GM13977 (cell line): ENCODE measurements around the gene CD27.

ENCODE experiments used
- DNase-seq: peaks from one replicate; pipeline ENCODE4 v3.0.0; 2012; ENCODE audit warnings: low spot score
- in situ Hi-C: fragments of 300-500 bp; cut with MboI; formaldehyde crosslinking; loops from one replicate; pipeline ENCODE4 v1.12.0; 2022; ENCODE audit warnings: low sequenced_read_pairs, low pct_unique_long_range_greater_than_20kb, mixed read lengths, inconsistent platforms; ENCODE audit not compliant: unreplicated experiment
- TF ChIP-seq, protein P1 (sequence below): IDR thresholded peaks from 2 replicates; pipeline ENCODE4 v1.5.1; 2012; ENCODE audit warnings: mild to moderate bottlenecking, control low read depth; ENCODE audit not compliant: insufficient read depth; ENCODE audit errors: extremely low read depth, missing control alignments

CD27 gene

DNA sequence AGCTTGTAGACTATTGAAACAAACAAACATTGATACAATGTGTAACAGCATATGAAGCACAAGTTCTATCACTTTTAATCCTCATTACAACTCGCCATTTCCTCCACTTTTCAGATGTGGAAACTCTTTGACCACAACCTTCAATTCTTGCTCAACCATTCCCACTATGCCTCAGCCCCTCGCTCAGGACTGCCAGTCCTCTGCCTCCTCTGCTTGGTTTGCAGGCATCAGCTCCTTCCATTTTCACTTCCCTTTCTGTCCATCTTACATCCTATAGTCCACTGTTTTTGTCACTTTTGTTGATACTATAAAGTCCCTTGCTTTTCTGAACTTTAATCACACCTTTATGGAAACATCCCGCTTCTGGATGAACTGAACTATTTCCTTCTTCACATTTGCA, 28.2 kb upstream of the CD27 start:
- in situ Hi-C loops: no loop called here
- TF ChIP-seq, protein P1, sequence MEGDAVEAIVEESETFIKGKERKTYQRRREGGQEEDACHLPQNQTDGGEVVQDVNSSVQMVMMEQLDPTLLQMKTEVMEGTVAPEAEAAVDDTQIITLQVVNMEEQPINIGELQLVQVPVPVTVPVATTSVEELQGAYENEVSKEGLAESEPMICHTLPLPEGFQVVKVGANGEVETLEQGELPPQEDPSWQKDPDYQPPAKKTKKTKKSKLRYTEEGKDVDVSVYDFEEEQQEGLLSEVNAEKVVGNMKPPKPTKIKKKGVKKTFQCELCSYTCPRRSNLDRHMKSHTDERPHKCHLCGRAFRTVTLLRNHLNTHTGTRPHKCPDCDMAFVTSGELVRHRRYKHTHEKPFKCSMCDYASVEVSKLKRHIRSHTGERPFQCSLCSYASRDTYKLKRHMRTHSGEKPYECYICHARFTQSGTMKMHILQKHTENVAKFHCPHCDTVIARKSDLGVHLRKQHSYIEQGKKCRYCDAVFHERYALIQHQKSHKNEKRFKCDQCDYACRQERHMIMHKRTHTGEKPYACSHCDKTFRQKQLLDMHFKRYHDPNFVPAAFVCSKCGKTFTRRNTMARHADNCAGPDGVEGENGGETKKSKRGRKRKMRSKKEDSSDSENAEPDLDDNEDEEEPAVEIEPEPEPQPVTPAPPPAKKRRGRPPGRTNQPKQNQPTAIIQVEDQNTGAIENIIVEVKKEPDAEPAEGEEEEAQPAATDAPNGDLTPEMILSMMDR: no peak
- no peak for DNase-seq

GRCh38 chr12:6418796-6419195, 26.0 kb upstream of the CD27 start:
- DNase-seq: no peak
- TF ChIP-seq, protein P1: no peak
- in situ Hi-C loops: no loop called here

GRCh38 chr12:6420364-6420763, 24.4 kb upstream of the CD27 start:
- no peak for DNase-seq
- TF ChIP-seq, protein P1: no peak
- in situ Hi-C loops: loop anchor here (5.0 to 10.0 kb wide), 2 partner anchors 42 to 114 kb away; partner anchors contain the start of gene GAPDH

DNA sequence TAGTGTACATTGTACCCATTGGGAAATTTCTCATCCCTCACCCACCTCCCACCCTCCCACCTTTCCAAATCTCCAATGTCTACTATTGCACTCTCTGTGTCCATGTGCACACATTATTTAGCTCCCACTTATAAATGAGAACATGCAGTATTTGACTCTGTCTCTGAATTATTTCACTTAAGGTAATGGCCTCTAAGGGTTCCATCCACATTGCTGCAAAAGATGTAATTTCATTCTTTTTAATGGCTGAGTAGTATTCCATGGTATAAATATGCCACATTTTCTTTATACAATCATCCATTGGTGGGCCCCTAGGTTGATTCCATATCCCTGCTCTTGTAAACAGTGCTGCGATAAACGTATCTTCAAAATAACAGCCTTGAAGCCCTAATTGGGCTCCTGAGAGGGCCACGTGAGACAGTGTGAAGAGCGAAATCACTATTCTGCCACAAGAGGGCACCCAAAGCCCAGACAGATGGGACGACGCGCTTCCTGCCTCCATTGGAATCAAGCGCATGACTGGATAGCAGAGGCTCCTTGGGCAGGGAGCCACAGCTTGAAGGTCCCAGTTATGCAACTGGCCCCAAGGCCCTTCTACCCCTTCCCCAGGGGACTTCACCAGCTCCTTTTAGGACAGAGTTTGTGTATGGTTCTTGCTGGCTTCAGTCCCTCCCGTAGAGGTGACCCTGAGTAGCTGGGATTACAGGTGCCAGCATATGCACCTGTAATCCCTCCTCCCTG, 21.3 kb upstream of the CD27 start:
- DNase-seq: peak; percentile 79
- in situ Hi-C loops: loop anchor here (5.0 to 10.0 kb wide), 2 partner anchors 39 to 111 kb away; partner anchors contain the start of gene GAPDH
- TF ChIP-seq, protein P1: peak; percentile 85

DNA sequence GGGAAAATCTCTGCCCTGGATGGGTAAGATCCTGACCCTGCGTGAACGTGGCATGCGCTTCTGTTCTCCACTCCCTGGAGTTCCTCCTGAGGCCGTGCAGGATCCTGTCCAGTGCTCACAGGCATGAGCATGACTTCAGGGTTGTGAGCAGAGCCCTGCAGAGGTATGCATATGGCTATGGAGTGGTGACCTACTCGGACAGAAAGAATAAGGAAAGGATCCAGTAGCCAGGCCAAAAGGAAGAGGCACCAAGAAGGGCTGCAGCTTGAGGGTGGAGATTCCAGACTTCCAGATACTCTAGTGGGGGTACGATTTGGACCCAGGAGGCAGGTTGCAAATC, 20.8 kb upstream of the CD27 start:
- in situ Hi-C loops: loop anchor here (5.0 to 10.0 kb wide), 2 partner anchors 38 to 111 kb away; partner anchors contain the start of gene GAPDH
- no peak for DNase-seq
- TF ChIP-seq, protein P1: no peak

DNA sequence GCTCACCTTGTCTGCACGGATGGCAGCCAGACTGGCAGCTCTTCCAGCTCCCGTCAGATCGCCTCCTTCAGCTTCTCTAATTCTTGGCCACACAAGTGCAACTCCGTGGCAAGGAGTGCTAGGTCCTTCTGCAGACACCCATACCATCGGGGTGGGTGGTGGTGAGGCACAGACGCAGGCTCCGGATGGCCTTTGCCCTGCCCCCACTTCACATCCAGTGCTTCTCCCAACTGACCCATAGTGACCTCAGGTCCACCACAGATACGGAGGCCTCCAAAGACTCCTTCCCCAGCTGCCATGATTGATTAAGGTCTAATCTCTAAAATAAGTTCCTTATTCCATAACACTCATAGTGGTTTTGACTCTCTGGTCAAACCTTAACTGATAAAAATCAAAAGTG, 19.9 kb upstream of the CD27 start:
- TF ChIP-seq, protein P1: no peak
- no peak for DNase-seq
- in situ Hi-C loops: loop anchor here (5.0 to 10.0 kb wide), 2 partner anchors 37 to 110 kb away; partner anchors contain the start of gene GAPDH
